Osteoblast (primary cell): Measurements from ENCODE around the gene FNIP1. TPM values are rescaled to one million over a fixed set of nuclear protein-coding genes. Genes with fewer than 3 reads are reported as not detected.

Experiments
- DNase-seq: peaks from one replicate; pipeline ENCODE4 v3.0.0; 2011; ENCODE audit warnings: low spot score, mixed read lengths; ENCODE audit not compliant: insufficient read length; ENCODE audit errors: missing footprints
- H2AFZ ChIP-seq: 2 replicates; pipeline ENCODE4 v1.6.0; 2011; ENCODE audit warnings: mild to moderate bottlenecking, low read length
- H3K27ac ChIP-seq: 2 replicates; pipeline ENCODE4 v1.5.1; 2011; ENCODE audit warnings: mild to moderate bottlenecking, low read depth, low read length, moderate library complexity
- H3K27me3 ChIP-seq: 2 replicates; pipeline ENCODE4 v1.6.0; 2012; ENCODE audit warnings: mild to moderate bottlenecking, control low read depth, inconsistent platforms, low read length, moderate library complexity; ENCODE audit not compliant: insufficient read depth
- H3K36me3 ChIP-seq: 2 replicates; pipeline ENCODE4 v1.5.1; 2011; ENCODE audit warnings: mild to moderate bottlenecking, low read length, control low read depth, moderate library complexity; ENCODE audit not compliant: insufficient read depth
- H3K4me1 ChIP-seq: 2 replicates; pipeline ENCODE4 v1.5.1; 2011; ENCODE audit warnings: mild to moderate bottlenecking, low read length, control low read depth, moderate library complexity; ENCODE audit not compliant: insufficient read depth
- H3K4me2 ChIP-seq: 2 replicates; pipeline ENCODE4 v1.6.0; 2011; ENCODE audit warnings: mild to moderate bottlenecking, low read length; ENCODE audit not compliant: insufficient read depth
- H3K4me3 ChIP-seq: fragments of 200-600 bp; sonication (generic); 3 replicates; pipeline ENCODE4 v1.5.1; 2012; ENCODE audit warnings: mild to moderate bottlenecking, low read length, inconsistent platforms; ENCODE audit not compliant: insufficient read depth
- H3K79me2 ChIP-seq: 2 replicates; pipeline ENCODE4 v1.6.0; 2012; ENCODE audit warnings: mild to moderate bottlenecking, low read length, control low read depth, inconsistent platforms; ENCODE audit not compliant: insufficient read depth
- H3K9me3 ChIP-seq: 2 replicates; pipeline ENCODE4 v1.5.1; 2011; ENCODE audit warnings: low read depth, low read length, control low read depth
- H4K20me1 ChIP-seq: 2 replicates; pipeline ENCODE4 v1.6.0; 2012; ENCODE audit warnings: mild to moderate bottlenecking, low read length, control low read depth; ENCODE audit not compliant: insufficient read depth
- CTCF ChIP-seq: IDR thresholded peaks from 2 replicates; pipeline ENCODE4 v1.5.1; 2011; ENCODE audit warnings: mild to moderate bottlenecking, low read depth, low read length, moderate library complexity; ENCODE audit errors: extremely low read depth
- total RNA-seq: library from RNA; depleted of rRNA; stranded (reverse); fragments of >200 nt; gene quantifications from 2 replicates; pipeline ENCODE4 v1.2.3, GENCODE V29; 2012

The FNIP1 gene
- total RNA-seq, 1 donor = 116 TPM

- no peak overlapping the region for H3K4me3 ChIP-seq
- no peak overlapping the region for H3K4me2 ChIP-seq
- H3K79me2 ChIP-seq = peaks cover 99% of the 10 kb centered on the region
- peaks cover 6% of the 10 kb centered on the region for H3K36me3 ChIP-seq
- peaks cover 14% of the 10 kb centered on the region for H3K4me1 ChIP-seq
- H3K27ac ChIP-seq = no peak overlapping the region
- no peaks in the 10 kb centered on the region for H3K27me3 ChIP-seq
- peaks cover 77% of the 10 kb centered on the region for H4K20me1 ChIP-seq
- no peaks in the 10 kb centered on the region for H3K9me3 ChIP-seq
- no peak for DNase-seq
- H2AFZ ChIP-seq = no peak overlapping the region
- TF ChIP-seq CTCF = no peak
These were observed 5.0 kb downstream of the FNIP1 start for GRCh38 chr5:131791866-131792265.

- H4K20me1 ChIP-seq = peaks cover 81% of the 10 kb centered on the region
- peaks cover 13% of the 10 kb centered on the region for H3K4me1 ChIP-seq
- DNase-seq = no peak
- no peak overlapping the region for H3K4me2 ChIP-seq
- TF ChIP-seq CTCF = no peak
- peaks cover 6% of the 10 kb centered on the region for H3K36me3 ChIP-seq
- no peak overlapping the region for H3K27ac ChIP-seq
- H3K9me3 ChIP-seq = no peaks in the 10 kb centered on the region
- no peak overlapping the region for H3K4me3 ChIP-seq
- no peak overlapping the region for H2AFZ ChIP-seq
- H3K79me2 ChIP-seq = peaks cover 99% of the 10 kb centered on the region
- H3K27me3 ChIP-seq = no peaks in the 10 kb centered on the region
These were observed 6.3 kb downstream of the FNIP1 start for GRCh38 chr5:131790550-131790949.

- TF ChIP-seq CTCF = no peak
- H3K4me2 ChIP-seq = no peak overlapping the region
- peaks cover 80% of the 10 kb centered on the region for H4K20me1 ChIP-seq
These were observed 7.1 kb downstream of the FNIP1 start for GRCh38 chr5:131789765-131790164.

GRCh38 chr5:131787736-131788135, 9.1 kb downstream of the FNIP1 start:
- H3K4me1 ChIP-seq = no peaks in the 10 kb centered on the region
- H2AFZ ChIP-seq = no peak overlapping the region
- peaks cover 72% of the 10 kb centered on the region for H4K20me1 ChIP-seq
- no peaks in the 10 kb centered on the region for H3K36me3 ChIP-seq
- no peak overlapping the region for H3K4me3 ChIP-seq
- H3K4me2 ChIP-seq = no peak overlapping the region
- H3K79me2 ChIP-seq = peaks cover 97% of the 10 kb centered on the region
- H3K27me3 ChIP-seq = no peaks in the 10 kb centered on the region
- no peak for TF ChIP-seq CTCF
- no peak for DNase-seq
- no peak overlapping the region for H3K27ac ChIP-seq
- no peaks in the 10 kb centered on the region for H3K9me3 ChIP-seq

More at GRCh38 chr5:131789765-131790164, 7.1 kb downstream of the FNIP1 start:
- Histone ChIP-seq H3K27me3 (no peaks in the 10 kb centered on the region), H3K27ac (no peak overlapping the region), H3K36me3 (peaks cover 5% of the 10 kb centered on the region), H2AFZ (no peak overlapping the region), H3K9me3 (no peaks in the 10 kb centered on the region), H3K4me1 (peaks cover 5% of the 10 kb centered on the region), H3K4me3 (no peak overlapping the region), H3K79me2 (peaks cover 96% of the 10 kb centered on the region)
- DNase-seq = no peak
